Measurements from ENCODE around the gene NAV2.

DNA sequence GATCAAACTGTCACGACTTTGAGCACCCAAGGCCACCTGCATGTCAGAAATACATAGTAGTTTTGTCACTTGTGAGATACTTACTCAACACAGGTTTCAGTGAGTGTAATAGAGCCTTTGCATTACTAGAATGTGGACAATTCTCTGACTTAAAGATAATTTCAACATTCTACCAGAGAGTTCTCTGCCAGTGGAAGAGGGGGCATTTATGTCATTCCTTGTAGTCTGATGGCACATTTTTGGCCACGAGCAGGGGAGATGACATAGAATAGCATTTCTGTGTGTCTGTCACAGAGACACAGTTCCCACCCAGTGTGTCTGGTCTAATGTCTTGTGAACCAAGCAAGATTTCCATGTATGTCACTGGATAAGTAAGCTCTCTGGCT is 335.1 kb downstream of the NAV2 start:
- TF ChIP-seq EZH2 (IDR thresholded peaks at IDR 0.05) (no peak), POLR2AphosphoS5 (IDR thresholded peaks at IDR 0.05; ENCODE audit: borderline replicate concordance, low read depth, low read length) (no peak), FOXP2 (optimal IDR thresholded peaks at IDR 0.05; ENCODE audit: control extremely low read depth, extremely low read length, insufficient read depth) (no peak)

Data from SK-N-MC (cell line).